GM19463 (cell line): ENCODE results near the gene DPP6.
"Not testable (repeated sequence)": the region's sequence is repeated elsewhere in the genome, so short reads cannot be mapped to it uniquely, and the experiment has no call there.

Experiments used
- ATAC-seq: cut with Tn5 transposase; IDR thresholded peaks from one replicate; pipeline ENCODE4 v1.9.1; 2021; ENCODE audit warnings: mild to moderate bottlenecking, moderate library complexity; ENCODE audit not compliant: unreplicated experiment

Gene DPP6

GRCh38 chr7:154146707-154147038 is 94.5 kb downstream of the DPP6 start:
- ATAC-seq = not testable (repeated sequence)

DNA sequence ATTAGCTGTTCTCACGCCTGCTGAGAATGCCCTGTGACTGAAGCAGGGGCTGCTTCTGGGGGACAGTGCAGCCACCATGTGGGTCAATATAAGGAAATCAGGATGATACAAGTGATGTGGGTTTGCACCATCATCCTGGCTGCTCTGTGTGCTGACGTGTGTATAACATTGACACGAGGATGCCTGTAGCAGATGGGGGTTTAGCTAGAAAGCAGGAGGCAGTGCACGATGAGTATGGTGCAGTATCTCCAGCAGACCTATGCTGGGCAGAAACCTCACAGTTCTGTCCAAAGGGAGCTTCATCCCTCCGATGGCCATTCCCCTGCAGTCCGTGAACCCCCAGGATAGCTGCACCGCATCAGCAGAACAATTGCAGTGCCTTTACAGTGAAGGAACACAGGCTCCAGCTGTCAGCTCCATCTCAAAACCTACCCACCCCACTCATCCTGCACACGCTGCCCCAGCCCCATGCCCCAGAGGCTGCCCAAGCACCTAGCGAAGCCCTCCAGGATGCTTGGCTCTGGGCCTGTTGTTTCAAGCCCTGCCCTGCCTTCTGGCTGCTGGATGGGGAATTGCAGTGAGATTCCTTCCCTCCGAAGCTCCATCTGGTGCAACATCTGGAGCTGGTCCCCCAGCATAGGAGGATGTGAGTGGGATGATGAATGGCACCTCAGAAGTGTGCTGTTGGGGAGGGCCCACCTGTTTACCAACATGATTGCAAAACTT is 96.8 kb downstream of the DPP6 start:
- not testable (repeated sequence) for ATAC-seq

- not testable (repeated sequence) for ATAC-seq
Measured at GRCh38 chr7:154150656-154151055, 98.5 kb downstream of the DPP6 start.

DNA sequence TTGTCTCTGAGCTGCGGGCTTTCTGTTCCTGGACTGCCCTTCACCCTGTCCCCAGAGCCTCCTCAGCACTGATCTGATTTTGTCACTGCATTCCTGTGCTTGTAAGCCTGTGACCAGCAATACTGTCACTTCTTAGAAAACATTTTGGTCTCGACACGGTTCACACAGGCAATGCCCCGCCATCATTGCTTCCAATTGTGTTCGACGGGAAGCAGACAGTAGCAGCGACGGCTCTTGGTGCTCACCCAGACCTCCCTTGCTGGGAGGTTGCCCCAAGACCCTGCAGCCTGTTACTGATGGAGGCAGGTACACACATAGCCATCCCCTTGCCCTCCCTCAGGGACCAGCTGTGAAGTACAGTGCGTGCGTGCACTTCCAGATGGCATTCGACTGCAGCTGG is 99.1 kb downstream of the DPP6 start:
- not testable (repeated sequence) for ATAC-seq

DNA sequence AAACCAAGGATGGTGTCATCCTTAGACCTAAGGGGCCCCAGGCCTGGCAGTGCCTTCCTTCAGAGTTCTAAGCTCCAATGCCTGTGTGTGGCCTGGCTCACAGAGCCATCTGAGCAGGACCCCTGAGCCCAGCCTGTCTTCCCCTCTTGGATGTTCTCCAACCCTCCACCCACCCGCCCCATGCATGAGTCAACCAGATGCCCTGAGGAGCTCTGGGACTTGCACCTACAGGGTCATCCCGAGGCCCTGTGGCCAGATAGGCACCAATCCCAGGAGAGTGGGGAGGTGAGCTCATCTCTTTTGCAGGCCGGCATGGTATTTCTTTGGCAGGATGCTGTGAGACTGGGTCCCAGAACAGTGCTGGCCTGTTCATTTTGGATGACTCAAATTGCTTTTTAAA is 103.7 kb downstream of the DPP6 start:
- ATAC-seq = not testable (repeated sequence)

DNA sequence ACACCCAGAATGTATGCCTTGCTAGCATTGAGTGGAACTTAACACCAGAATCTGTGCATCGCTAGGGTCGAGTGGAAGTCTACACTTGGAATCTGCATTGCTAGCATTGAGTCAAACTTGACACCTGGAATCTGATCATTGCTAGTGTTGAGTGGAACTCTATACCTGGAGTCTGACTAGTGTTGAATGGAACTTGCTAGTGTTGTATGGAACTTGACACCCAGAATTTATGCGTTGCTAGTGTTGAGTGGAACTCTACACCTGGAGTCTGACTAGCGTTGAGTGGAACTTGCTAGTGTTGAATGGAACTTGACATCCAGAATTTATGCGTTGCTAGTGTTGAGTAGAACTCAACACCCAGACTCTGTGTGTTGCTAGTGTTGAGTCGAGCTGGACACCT is 110.7 kb downstream of the DPP6 start:
- not testable (repeated sequence) for ATAC-seq

DNA sequence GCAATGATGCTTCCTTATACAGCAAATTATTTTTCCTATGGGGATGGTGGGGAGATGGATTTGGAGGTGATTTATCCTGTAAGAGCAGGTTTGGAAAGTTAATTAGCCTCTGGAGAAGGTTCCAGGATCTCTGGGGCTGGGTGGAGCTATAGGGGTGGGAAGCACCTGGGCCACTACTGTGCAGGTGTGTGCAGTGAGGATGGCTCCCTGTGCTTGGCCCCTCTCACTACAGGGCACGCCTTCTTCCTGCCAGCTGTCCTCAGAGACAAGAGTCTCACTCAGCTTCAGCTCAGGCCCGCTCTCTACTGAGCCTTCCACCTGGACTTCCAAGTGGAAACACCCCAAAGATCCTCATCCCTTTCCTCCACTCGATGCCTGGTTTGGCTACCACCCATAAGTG is 111.4 kb downstream of the DPP6 start:
- ATAC-seq = not testable (repeated sequence)

DNA sequence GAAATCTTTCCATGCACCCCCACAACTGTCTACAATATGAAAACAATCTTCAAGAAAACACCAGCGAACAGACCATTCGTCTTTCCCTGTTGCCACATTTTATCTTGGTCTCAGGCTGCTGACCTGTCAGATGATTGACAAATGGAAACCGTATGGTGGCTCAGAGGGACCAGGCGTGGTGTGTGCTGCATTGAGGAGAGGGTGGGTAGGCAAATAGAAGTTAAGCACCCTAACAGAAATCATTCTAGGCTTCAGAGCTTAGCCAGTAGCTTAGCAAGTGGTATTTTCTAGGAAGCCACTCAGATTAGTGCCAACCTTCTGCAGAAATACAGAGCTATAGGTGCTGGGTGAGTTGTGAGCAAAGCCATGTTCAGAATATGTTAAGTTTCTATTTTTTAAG is 114.9 kb downstream of the DPP6 start:
- ATAC-seq = no peak

GRCh38 chr7:154167807-154168206 is 115.6 kb downstream of the DPP6 start:
- no peak for ATAC-seq

- no peak for ATAC-seq
Measured at GRCh38 chr7:154171422-154171821, 119.2 kb downstream of the DPP6 start.

DNA sequence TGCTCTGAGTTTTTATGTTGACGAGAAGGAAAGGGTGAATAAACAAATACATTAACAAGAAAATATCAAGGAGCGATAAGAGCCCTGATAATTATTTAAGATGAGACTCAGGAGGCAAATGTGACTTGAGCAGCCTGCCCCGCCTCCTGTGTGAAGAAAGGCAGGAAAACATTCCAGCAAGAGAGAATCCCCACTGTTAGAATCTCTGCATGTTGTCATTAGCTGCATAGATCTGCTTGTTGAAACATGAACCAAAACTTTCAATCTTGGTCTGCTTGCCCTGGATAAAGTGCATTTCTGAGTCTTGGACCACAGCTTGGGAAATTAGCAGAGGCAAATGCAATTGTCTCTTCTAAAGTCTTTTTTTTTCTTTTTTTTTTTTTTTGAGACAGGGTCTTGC is 120.0 kb downstream of the DPP6 start:
- ATAC-seq = no peak

DNA sequence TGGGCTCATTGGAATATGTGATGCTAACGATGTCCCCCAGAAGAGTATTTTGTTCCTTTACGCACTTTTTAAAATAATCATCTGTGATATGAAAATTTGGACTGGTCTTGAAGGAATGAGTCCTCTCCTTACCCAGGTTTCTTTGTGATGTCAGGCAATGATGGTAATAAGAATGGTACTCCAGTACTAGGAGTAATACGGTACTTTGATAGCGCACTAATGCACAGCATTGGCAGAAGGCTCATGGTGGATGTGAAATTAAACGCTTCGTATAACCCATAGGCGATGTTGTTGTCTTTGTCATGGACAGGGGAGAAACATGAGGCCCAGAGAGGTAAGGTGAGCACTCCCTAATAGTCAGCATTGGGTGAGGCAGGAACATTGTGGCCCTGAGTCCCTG is 125.4 kb downstream of the DPP6 start:
- no peak for ATAC-seq

DNA sequence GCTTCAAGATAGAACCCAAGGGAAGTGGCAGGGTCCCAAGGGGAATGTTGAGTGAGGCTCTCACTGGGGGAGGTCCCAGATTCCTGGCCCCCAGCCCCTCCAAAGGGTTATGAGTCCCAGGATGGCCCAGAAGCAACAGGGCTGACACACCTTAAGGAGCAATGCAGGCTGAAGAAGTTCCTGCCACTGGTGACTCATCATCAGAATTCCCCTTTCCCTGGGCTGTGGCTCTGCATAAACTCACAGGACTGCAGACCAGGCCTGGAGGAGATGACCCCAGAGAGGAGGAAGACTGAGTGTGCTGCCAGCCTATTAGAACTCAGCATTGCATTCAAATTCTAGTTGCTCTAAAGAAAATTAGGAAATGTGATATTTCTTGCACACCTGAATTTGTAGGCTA is 126.7 kb downstream of the DPP6 start:
- no peak for ATAC-seq

- no peak for ATAC-seq
Measured at GRCh38 chr7:154183482-154183881, 131.3 kb downstream of the DPP6 start.

DNA sequence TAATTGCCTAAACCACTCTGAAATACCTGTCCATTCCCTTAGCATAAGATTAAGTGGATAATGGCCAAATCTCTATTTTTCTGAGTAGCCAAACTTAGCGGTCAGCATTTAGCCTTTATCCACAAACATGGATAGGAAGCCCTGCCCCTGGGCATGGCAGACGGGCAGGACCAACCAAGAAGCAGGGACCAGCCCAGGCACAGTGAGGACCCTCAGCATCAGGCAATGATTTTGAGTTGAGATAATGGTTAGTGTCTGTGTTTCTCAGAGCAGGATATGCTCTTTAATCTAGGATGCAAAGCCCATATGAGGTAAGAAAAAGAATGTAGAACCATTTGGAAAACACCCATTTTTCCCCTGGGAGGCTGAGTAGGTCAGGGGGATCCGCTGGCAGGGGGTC is 131.7 kb downstream of the DPP6 start:
- no peak for ATAC-seq

DNA sequence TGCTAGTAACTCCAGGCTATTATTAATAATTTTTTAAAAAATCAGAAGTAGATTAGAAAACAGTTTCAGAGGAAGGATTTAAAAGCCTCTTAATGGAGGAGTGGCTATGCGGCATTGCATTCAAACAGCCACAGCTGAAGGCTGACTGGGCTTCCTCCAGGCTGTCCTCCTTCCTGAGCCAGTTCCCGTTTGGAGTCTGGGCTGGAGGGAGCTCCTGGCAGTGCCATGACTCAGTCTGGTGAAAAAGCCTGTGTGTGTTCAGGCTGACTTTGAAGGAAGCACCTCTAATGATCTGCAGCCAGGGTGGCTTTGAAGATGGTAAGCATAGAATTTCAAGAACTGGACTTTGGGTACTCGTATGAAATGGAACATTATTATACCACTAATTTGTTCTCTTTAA is 134.6 kb downstream of the DPP6 start:
- ATAC-seq = no peak

DNA sequence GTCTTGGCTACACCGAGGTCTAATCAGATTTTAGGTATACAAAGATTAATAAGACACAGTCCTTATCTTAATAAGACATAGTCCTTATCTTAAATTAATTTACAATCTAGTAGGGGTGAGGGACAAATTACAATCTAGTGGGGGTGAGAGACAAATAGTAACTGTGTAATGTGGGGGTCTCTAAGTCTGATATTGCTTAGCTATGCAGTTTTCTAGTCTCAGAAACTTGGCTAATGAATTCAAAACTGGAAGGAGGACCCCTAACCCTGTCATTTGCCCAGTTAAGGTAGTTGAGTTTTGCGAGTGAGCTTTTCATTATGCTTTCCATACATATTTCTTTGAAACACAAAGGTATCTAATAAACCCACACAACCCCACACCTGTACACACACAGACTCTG is 136.1 kb downstream of the DPP6 start:
- no peak for ATAC-seq

GRCh38 chr7:154195266-154195665 is 143.1 kb downstream of the DPP6 start:
- ATAC-seq = no peak

DNA sequence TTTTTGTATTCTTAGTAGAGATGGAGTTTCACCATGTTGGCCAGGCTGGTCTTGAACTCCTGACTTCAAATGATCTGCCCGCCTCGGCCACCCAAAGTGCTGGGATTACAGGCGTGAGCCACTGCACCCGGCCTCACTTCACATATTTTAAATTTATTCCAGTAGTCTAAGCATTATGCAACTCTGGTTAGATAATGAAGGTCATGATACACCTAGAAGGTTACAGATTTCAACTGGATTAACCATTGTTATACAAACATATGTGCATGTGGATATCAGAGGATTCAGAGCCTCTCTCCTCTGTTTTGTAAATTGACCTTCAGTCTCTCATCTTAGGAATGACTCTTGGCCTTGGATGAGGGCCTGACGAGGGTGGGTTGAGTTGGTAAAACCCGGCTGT is 146.3 kb downstream of the DPP6 start:
- no peak for ATAC-seq

DNA sequence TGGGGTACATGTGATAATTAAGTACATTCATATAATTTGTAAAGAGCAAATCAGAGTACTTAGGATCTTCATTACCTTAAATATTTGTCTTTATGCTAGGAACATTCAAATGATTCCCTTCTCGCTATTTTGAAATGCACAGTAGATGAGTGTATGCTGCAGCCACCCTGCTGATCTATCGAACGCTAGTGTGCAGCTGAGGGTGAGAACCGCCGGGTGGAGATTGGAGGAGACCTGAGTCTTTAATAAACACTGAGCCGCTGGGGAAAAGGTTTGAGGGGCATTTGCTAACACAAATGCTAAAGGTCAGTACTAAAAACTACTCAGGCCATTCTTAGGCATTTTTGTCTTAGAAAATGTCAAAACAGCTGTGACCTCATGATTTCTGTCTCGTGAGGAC is 148.0 kb downstream of the DPP6 start:
- ATAC-seq = no peak

DNA sequence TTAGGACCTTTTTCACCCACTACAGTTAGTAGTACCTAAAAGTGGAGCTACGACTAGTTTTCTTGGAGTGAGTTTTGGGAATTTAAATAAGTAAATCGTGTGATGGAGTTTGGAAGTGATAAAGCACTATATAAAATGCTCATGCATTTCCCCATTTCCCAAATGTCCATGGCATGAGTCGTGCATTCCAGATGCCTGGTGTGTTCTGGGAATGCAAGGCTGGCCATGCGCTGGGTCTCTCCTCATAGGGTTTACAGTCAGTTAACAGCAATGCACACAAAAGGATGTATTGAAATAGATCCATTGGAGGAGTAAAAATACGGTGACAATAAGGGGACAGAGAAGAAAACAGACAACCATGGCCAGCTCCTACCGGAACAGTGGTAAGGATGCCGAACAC is 149.8 kb downstream of the DPP6 start:
- no peak for ATAC-seq

DNA sequence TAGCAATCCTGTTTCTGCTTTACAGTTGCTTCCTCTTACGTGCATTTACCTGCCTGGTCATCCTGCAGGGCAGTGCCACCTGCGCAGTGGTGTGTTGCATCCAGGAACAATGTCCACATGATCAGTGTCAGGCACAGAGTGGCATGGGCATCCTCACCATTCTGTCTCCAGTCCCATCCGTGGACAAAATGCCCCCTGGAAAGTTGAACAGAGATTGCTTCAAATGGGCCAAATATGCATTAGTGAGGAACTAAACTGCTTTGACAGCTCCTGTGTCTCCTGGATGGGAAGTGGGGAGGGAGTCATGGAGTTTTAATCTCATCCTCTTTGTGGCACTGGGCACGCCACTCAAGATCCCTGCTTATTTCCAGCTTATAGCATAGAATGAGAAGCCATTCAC is 151.8 kb downstream of the DPP6 start:
- ATAC-seq = no peak

GRCh38 chr7:154212861-154213260 is 160.7 kb downstream of the DPP6 start:
- ATAC-seq = no peak
